ENCODE results near the gene KRT78. TPM values are rescaled to one million over a fixed set of nuclear protein-coding genes. Genes with fewer than 3 reads are reported as not detected.

Gene KRT78
- total RNA-seq, 3 donors from 2014 or later (not counting 1 experiment from before 2014, with no cell fraction given) = not detected

DNA sequence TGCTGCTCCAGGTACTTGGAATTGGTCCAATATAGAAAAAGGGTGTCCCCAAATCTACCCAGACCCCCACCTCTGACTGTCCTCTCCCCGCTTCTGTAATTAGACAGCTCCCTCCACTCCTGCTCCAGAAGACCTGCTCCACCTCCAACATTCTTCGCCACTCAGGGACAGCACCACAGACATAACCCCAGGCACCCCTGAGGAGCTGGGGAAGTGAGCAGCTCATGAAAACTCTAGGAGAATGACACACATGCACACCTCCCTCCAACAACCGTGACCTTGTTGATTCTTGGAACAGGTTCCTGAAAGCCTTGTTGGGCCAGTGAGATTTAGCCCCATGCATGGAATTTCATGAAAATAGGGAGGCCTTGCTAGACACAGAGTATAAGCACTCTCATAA, 43.1 kb downstream of the KRT78 start:
- H3K27ac Mint-ChIP-seq = no peak overlapping the region
- Histone ChIP-seq H3K36me3 (ENCODE audit: control insufficient read depth, insufficient read depth, low read length) (no peaks in the 10 kb centered on the region), H3K4me3 (ENCODE audit: low read length) (no peak overlapping the region), H3K9me3 (ENCODE audit: control insufficient read depth, insufficient read depth, low read length) (no peaks in the 10 kb centered on the region), H3K27ac (ENCODE audit: low read length) (no peak overlapping the region), H3K27me3 (ENCODE audit: control insufficient read depth, insufficient read depth, low read length) (no peaks in the 10 kb centered on the region), H3K4me1 (ENCODE audit: control insufficient read depth, insufficient read depth, low read length) (no peaks in the 10 kb centered on the region)
- H3K9me3 Mint-ChIP-seq = no peaks in the 10 kb centered on the region
- H3K36me3 Mint-ChIP-seq = no peaks in the 10 kb centered on the region
- peaks cover 0 to 5% of the 10 kb centered on the region in 2 donors for H3K27me3 Mint-ChIP-seq (ENCODE audit: low read depth in 2 of 2)
- H3K4me3 Mint-ChIP-seq = no peak overlapping the region
- ATAC-seq (no peak), DNase-seq (no peak)
- TF ChIP-seq, protein P1, sequence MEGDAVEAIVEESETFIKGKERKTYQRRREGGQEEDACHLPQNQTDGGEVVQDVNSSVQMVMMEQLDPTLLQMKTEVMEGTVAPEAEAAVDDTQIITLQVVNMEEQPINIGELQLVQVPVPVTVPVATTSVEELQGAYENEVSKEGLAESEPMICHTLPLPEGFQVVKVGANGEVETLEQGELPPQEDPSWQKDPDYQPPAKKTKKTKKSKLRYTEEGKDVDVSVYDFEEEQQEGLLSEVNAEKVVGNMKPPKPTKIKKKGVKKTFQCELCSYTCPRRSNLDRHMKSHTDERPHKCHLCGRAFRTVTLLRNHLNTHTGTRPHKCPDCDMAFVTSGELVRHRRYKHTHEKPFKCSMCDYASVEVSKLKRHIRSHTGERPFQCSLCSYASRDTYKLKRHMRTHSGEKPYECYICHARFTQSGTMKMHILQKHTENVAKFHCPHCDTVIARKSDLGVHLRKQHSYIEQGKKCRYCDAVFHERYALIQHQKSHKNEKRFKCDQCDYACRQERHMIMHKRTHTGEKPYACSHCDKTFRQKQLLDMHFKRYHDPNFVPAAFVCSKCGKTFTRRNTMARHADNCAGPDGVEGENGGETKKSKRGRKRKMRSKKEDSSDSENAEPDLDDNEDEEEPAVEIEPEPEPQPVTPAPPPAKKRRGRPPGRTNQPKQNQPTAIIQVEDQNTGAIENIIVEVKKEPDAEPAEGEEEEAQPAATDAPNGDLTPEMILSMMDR (IDR thresholded peaks at IDR 0.05) = no peak
- intact Hi-C loops (cut with micrococcal nuclease) = no loop called here
- WGBS (ENCODE audit: insufficient coverage) = 95% methylated on average over 3 of the region's 3 CpGs
- no peaks in the 10 kb centered on the region for H3K4me1 Mint-ChIP-seq

DNA sequence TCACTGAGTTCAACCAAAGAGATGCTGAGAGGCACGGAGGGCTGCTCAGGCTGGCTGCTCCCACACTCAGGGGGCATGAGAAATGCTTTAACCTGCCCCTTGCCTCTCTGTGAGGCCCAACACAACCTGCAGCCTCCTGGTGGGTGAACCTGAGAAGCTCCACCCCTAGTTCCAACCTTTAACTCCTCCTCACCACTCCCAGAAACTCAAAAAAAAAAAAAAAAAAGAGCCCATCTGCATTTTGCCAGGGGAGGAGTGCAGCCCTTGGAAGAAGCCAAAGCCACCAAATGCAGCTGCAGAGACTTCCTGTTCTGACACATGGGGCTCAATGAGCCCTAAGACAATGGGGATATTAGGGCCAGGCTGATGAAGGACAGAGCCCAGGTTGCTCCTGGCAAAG, 43.8 kb downstream of the KRT78 start:
- TF ChIP-seq, protein P1 (IDR thresholded peaks at IDR 0.05) = no peak
- no peaks in the 10 kb centered on the region for H3K36me3 ChIP-seq (ENCODE audit: control insufficient read depth, insufficient read depth, low read length)
- H3K9me3 Mint-ChIP-seq = no peaks in the 10 kb centered on the region
- ATAC-seq (no peak), DNase-seq (no peak)
- intact Hi-C loops (cut with micrococcal nuclease) = no loop called here
- H3K27me3 ChIP-seq (ENCODE audit: control insufficient read depth, insufficient read depth, low read length) = no peaks in the 10 kb centered on the region
- 66% methylated on average over 1 of the region's 1 CpG for WGBS (ENCODE audit: insufficient coverage)
- no peaks in the 10 kb centered on the region for H3K36me3 Mint-ChIP-seq
- no peaks in the 10 kb centered on the region for H3K4me1 Mint-ChIP-seq
- no peaks in the 10 kb centered on the region for H3K9me3 ChIP-seq (ENCODE audit: control insufficient read depth, insufficient read depth, low read length)
- H3K4me3 Mint-ChIP-seq = no peak overlapping the region
- no peaks in the 10 kb centered on the region for H3K4me1 ChIP-seq (ENCODE audit: control insufficient read depth, insufficient read depth, low read length)
- no peak overlapping the region for H3K4me3 ChIP-seq (ENCODE audit: low read length)
- peaks cover 0 to 3% of the 10 kb centered on the region in 2 donors for H3K27me3 Mint-ChIP-seq (ENCODE audit: low read depth in 2 of 2)
- H3K27ac Mint-ChIP-seq = no peak overlapping the region
- no peak overlapping the region for H3K27ac ChIP-seq (ENCODE audit: low read length)

DNA sequence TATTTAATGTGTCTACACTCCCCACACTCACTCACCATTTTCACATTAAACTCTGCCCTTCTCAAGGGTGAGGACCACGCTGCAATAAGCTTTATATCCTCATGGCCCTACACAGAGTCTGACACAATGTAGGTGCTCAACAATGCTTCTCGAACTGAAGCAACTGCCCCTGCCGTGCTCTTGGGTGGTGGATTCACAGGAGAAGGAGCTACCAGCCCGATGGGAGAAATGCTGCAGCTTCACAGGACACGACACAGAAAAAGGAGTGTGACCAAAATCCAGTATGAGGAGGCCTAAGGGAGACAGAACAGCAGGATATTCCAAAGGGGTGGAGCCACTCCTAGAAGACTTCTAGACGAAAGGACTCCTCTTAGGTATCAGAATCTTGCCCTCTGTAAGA, 46.4 kb downstream of the KRT78 start:
- H3K27ac Mint-ChIP-seq = no peak overlapping the region
- intact Hi-C loops (cut with micrococcal nuclease) = no loop called here

DNA sequence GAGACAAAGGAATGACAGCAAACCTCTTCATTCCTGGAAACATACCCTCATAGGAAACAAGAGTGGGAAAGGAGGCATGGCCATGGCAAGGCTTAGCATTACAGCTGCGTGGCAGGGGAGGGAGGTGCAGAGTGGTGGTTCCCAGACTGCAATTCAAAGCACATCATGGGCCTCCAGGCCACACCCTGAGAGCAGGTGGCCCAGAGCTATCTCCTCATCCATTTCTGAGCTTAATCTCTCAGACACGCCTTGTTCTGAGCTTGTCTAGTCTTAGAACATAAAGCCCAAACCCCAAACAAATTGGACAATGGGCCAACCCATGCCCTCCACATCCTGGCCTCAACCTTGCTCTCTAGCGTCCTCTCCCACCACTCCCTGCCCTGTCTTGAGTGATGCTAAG, 47.0 kb downstream of the KRT78 start:
- Mint-ChIP-seq H3K9me3 (no peaks in the 10 kb centered on the region), H3K36me3 (no peaks in the 10 kb centered on the region), H3K4me3 (no peak overlapping the region), H3K27ac (no peak overlapping the region), H3K27me3 (ENCODE audit: low read depth in 2 of 2) (peaks cover 0 to 4% of the 10 kb centered on the region in 2 donors), H3K4me1 (no peaks in the 10 kb centered on the region)
- Histone ChIP-seq H3K9me3 (ENCODE audit: control insufficient read depth, insufficient read depth, low read length) (no peaks in the 10 kb centered on the region), H3K27ac (ENCODE audit: low read length) (no peak overlapping the region), H3K36me3 (ENCODE audit: control insufficient read depth, insufficient read depth, low read length) (no peaks in the 10 kb centered on the region), H3K4me1 (ENCODE audit: control insufficient read depth, insufficient read depth, low read length) (no peaks in the 10 kb centered on the region), H3K27me3 (ENCODE audit: control insufficient read depth, insufficient read depth, low read length) (no peaks in the 10 kb centered on the region), H3K4me3 (ENCODE audit: low read length) (no peak overlapping the region)
- TF ChIP-seq, protein P1 (IDR thresholded peaks at IDR 0.05) = no peak
- intact Hi-C loops (cut with micrococcal nuclease) = no loop called here
- 71% methylated on average over 3 of the region's 3 CpGs for WGBS (ENCODE audit: insufficient coverage)
- DNase-seq (no peak), ATAC-seq (no peak)

More for the DNA sequence above, 46.4 kb downstream of the KRT78 start:
- TF ChIP-seq, protein P1 (IDR thresholded peaks at IDR 0.05) = no peak
- Histone ChIP-seq H3K27ac (ENCODE audit: low read length) (no peak overlapping the region), H3K9me3 (ENCODE audit: control insufficient read depth, insufficient read depth, low read length) (no peaks in the 10 kb centered on the region), H3K4me3 (ENCODE audit: low read length) (no peak overlapping the region), H3K27me3 (ENCODE audit: control insufficient read depth, insufficient read depth, low read length) (no peaks in the 10 kb centered on the region), H3K4me1 (ENCODE audit: control insufficient read depth, insufficient read depth, low read length) (no peaks in the 10 kb centered on the region), H3K36me3 (ENCODE audit: control insufficient read depth, insufficient read depth, low read length) (no peaks in the 10 kb centered on the region)
- no peaks in the 10 kb centered on the region for H3K4me1 Mint-ChIP-seq
- DNase-seq = no peak
- no peak for ATAC-seq
- WGBS (ENCODE audit: insufficient coverage) = 69% methylated on average over 6 of the region's 6 CpGs
- no peaks in the 10 kb centered on the region for H3K36me3 Mint-ChIP-seq
- peaks cover 0 to 6% of the 10 kb centered on the region in 2 donors for H3K27me3 Mint-ChIP-seq (ENCODE audit: low read depth in 2 of 2)
- no peak overlapping the region for H3K4me3 Mint-ChIP-seq
- H3K9me3 Mint-ChIP-seq = no peaks in the 10 kb centered on the region

All from natural killer cell (primary cell).